Liver (tissue), 3 donors: Measurements from ENCODE around the gene RMI1.

ENCODE experiments used
- ATF3 ChIP-seq: IDR thresholded peaks from 2 replicates; pipeline ENCODE4 v1.6.1; 2016; ENCODE audit warnings: antibody characterized with exemption
- FOXA2 ChIP-seq: IDR thresholded peaks from 2 replicates; pipeline ENCODE4 v1.6.1; 2016; ENCODE audit warnings: antibody characterized with exemption
- GABPA ChIP-seq, 2 donors: IDR thresholded peaks in 1 of 2; conservative IDR thresholded peaks in 1 of 2; 2 replicates each; pipeline ENCODE4 v1.6.1; 2016; ENCODE audit warnings: antibody characterized with exemption in 2 of 2, mild to moderate bottlenecking in 1 of 2, moderate library complexity in 1 of 2
- HNF4G ChIP-seq: IDR thresholded peaks from 2 replicates; pipeline ENCODE4 v1.6.1; 2016; ENCODE audit warnings: antibody characterized with exemption
- JUND ChIP-seq, 2 donors: IDR thresholded peaks; 2 replicates each; pipeline ENCODE4 v1.6.1; 2016; ENCODE audit warnings: antibody characterized with exemption in 2 of 2
- MAX ChIP-seq: IDR thresholded peaks from 2 replicates; pipeline ENCODE4 v1.6.1; 2016; ENCODE audit warnings: antibody characterized with exemption
- NR2F2 ChIP-seq: IDR thresholded peaks from 2 replicates; pipeline ENCODE4 v1.6.1; 2016; ENCODE audit warnings: antibody characterized with exemption
- RAD21 ChIP-seq, 2 donors: IDR thresholded peaks; 2 replicates each; pipeline ENCODE4 v1.6.1; 2016; ENCODE audit warnings: antibody characterized with exemption in 2 of 2, mild to moderate bottlenecking in 2 of 2
- REST ChIP-seq: IDR thresholded peaks from 2 replicates; pipeline ENCODE4 v1.6.1; 2016; ENCODE audit warnings: antibody characterized with exemption, mild to moderate bottlenecking
- SP1 ChIP-seq: IDR thresholded peaks from 2 replicates; pipeline ENCODE4 v1.6.1; 2018; ENCODE audit warnings: antibody characterized with exemption, mild to moderate bottlenecking
- TAF1 ChIP-seq: conservative IDR thresholded peaks from 2 replicates; pipeline ENCODE4 v1.6.1; 2016; ENCODE audit warnings: antibody characterized with exemption, mild to moderate bottlenecking
- YY1 ChIP-seq: IDR thresholded peaks from 2 replicates; pipeline ENCODE4 v1.6.1; 2016; ENCODE audit warnings: antibody characterized with exemption, mild to moderate bottlenecking
- ZBTB33 ChIP-seq: IDR thresholded peaks from 2 replicates; pipeline ENCODE4 v1.6.1; 2016; ENCODE audit warnings: antibody characterized with exemption
- TF ChIP-seq, protein P1 (sequence below): fragments of 150-350 bp; IDR thresholded peaks from 2 replicates; pipeline ENCODE4 v1.5.1; 2017; ENCODE audit warnings: improper control_type of control experiment, low read depth, low read length; ENCODE audit not compliant: missing input control
- donor health status: healthy.
- donor health status: healthy.

- TF ChIP-seq, protein P1, sequence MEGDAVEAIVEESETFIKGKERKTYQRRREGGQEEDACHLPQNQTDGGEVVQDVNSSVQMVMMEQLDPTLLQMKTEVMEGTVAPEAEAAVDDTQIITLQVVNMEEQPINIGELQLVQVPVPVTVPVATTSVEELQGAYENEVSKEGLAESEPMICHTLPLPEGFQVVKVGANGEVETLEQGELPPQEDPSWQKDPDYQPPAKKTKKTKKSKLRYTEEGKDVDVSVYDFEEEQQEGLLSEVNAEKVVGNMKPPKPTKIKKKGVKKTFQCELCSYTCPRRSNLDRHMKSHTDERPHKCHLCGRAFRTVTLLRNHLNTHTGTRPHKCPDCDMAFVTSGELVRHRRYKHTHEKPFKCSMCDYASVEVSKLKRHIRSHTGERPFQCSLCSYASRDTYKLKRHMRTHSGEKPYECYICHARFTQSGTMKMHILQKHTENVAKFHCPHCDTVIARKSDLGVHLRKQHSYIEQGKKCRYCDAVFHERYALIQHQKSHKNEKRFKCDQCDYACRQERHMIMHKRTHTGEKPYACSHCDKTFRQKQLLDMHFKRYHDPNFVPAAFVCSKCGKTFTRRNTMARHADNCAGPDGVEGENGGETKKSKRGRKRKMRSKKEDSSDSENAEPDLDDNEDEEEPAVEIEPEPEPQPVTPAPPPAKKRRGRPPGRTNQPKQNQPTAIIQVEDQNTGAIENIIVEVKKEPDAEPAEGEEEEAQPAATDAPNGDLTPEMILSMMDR: no peak
- no peak for TF ChIP-seq TAF1
- no peak for TF ChIP-seq FOXA2
- no peak for TF ChIP-seq REST
- no peak for TF ChIP-seq RAD21 (IDR thresholded peaks at IDR 0.05)
- TF ChIP-seq YY1: peak; percentile 20
- TF ChIP-seq NR2F2: no peak
- no peak for TF ChIP-seq JUND (IDR thresholded peaks at IDR 0.05)
- no peak for TF ChIP-seq HNF4G
- no peak for TF ChIP-seq GABPA (IDR thresholded peaks at IDR 0.05 in 1 of 2, conservative IDR thresholded peaks at IDR 0.05 in 1 of 2)
- TF ChIP-seq MAX: no peak
- peak; percentile 99 for TF ChIP-seq SP1
- no peak for TF ChIP-seq ATF3
- no peak for TF ChIP-seq ZBTB33
These were observed 702 bp upstream of the RMI1 start, which contains the start of gene HNRNPK for GRCh38 chr9:83979812-83980394.
